Measurements from ENCODE around the gene ZBTB20.
A peak's percentile ranks its signal among the peaks of the same experiment; 100 is the strongest.

DNA sequence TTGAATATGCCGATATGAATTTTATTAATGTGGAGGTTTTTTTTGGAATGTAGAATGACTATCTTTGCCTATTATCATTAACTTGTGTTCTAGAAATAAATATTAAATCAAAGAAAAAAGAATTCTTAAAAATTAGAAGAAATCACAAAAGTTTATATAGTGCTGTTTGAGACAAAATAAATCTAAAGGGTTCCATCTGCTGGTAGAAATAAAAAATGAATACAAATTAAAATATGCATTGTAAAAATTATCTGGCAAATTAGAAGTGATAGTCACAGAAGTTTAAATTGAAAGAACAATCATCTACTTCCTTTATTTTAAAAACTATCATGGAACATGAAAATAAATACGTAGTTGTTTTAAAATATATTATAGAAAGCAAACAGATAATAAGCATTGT lies 22.7 kb upstream of the ZBTB20 start:
- no peak for TF ChIP-seq EZH2 (IDR thresholded peaks at IDR 0.05; ENCODE audit: borderline replicate concordance, low read depth, low read length, severe bottlenecking)
- TF ChIP-seq, protein P1, sequence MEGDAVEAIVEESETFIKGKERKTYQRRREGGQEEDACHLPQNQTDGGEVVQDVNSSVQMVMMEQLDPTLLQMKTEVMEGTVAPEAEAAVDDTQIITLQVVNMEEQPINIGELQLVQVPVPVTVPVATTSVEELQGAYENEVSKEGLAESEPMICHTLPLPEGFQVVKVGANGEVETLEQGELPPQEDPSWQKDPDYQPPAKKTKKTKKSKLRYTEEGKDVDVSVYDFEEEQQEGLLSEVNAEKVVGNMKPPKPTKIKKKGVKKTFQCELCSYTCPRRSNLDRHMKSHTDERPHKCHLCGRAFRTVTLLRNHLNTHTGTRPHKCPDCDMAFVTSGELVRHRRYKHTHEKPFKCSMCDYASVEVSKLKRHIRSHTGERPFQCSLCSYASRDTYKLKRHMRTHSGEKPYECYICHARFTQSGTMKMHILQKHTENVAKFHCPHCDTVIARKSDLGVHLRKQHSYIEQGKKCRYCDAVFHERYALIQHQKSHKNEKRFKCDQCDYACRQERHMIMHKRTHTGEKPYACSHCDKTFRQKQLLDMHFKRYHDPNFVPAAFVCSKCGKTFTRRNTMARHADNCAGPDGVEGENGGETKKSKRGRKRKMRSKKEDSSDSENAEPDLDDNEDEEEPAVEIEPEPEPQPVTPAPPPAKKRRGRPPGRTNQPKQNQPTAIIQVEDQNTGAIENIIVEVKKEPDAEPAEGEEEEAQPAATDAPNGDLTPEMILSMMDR (IDR thresholded peaks at IDR 0.05; ENCODE audit: borderline replicate concordance, extremely low read depth, low read length, poor library complexity, severe bottlenecking), result peak; percentile 34

Data from DND-41 (cell line).